ENCODE results near the gene S100A6. TPM values are rescaled to one million over a fixed set of nuclear protein-coding genes. Genes with fewer than 3 reads are reported as not detected.
"Not testable (repeated sequence)": the region's sequence is repeated elsewhere in the genome, so short reads cannot be mapped to it uniquely, and the experiment has no call there.

S100A6 gene
- total RNA-seq, 1 experiment from 2014 or later = 106 TPM

DNA sequence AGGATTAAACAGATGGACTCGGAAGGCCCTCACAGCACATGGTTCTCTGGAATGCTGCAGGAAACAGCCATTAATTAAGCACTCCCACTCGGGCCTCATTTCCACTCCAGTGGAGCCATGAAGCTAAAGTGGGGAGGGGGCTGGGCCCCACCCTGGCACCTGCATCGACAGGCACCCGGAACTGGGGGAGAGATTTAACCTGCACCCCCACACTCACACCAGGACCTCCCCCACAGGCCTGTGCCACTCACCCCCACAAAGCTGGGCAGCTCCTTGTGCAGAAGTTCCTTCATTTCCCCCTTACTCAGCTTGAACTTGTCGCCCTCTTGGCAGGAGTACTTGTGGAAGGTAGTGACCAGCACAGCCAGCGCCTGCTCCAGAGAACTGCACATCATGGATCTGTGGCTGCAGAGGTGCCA is 27.7 kb upstream of the S100A6 start:
- Histone ChIP-seq H3K4me1 (ENCODE audit: insufficient read depth, low read length, poor library complexity, severe bottlenecking) (peaks cover 30% of the 10 kb centered on the region), H3K9me3 (ENCODE audit: low read depth, low read length, poor library complexity, severe bottlenecking) (no peaks in the 10 kb centered on the region), H3K27me3 (replicated peaks; ENCODE audit: insufficient read depth, low read depth, low read length, poor library complexity) (no peaks in the 10 kb centered on the region), H3K4me3 (ENCODE audit: low read depth, low read length, poor library complexity, severe bottlenecking) (no peak overlapping the region), H3K27ac (ENCODE audit: low read depth, low read length, poor library complexity, severe bottlenecking) (no peak overlapping the region), H3K36me3 (ENCODE audit: insufficient read depth, low read length, poor library complexity, severe bottlenecking) (no peaks in the 10 kb centered on the region)
- intact Hi-C loops (cut with micrococcal nuclease; ENCODE audit: unreplicated experiment) = no loop called here
- ChIA-PET CTCF (no interaction called here), POLR2A (ENCODE audit: low non-redundant PET) (no interaction called here)
- BruUV-seq (replicated peaks) = no TSS peak
- TF ChIP-seq EZH2 (IDR thresholded peaks at IDR 0.05; ENCODE audit: borderline replicate concordance, low read depth, low read length, poor library complexity, severe bottlenecking) = no peak
- TF ChIP-seq, protein P1, sequence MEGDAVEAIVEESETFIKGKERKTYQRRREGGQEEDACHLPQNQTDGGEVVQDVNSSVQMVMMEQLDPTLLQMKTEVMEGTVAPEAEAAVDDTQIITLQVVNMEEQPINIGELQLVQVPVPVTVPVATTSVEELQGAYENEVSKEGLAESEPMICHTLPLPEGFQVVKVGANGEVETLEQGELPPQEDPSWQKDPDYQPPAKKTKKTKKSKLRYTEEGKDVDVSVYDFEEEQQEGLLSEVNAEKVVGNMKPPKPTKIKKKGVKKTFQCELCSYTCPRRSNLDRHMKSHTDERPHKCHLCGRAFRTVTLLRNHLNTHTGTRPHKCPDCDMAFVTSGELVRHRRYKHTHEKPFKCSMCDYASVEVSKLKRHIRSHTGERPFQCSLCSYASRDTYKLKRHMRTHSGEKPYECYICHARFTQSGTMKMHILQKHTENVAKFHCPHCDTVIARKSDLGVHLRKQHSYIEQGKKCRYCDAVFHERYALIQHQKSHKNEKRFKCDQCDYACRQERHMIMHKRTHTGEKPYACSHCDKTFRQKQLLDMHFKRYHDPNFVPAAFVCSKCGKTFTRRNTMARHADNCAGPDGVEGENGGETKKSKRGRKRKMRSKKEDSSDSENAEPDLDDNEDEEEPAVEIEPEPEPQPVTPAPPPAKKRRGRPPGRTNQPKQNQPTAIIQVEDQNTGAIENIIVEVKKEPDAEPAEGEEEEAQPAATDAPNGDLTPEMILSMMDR (conservative IDR thresholded peaks at IDR 0.05; ENCODE audit: low read depth, low read length) = no peak
- DNase-seq (ENCODE audit: low spot score) = no peak

DNA sequence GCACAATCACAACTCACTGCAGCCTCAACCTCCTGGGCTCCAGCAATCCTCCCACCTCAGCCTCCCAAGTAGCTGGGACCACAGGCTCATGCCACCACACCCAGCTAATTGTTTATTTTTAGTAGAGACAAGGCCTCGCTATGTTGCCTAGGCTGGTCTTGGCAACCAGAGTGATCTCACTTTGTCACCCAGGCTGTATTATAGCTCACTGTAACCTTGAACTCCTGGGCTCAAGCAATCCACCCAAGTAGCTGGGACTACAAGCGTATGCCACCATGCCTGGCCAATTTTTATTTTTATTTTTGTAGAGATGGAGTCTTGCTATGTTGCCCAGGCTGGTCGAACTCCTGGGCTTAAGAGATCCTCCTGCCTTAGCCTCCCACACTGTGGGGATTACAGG is 26.2 kb upstream of the S100A6 start:
- POLR2A ChIA-PET (ENCODE audit: low non-redundant PET); BruUV-seq (replicated peaks); H3K27me3 ChIP-seq (replicated peaks; ENCODE audit: insufficient read depth, low read depth, low read length, poor library complexity): not testable (repeated sequence)

DNA sequence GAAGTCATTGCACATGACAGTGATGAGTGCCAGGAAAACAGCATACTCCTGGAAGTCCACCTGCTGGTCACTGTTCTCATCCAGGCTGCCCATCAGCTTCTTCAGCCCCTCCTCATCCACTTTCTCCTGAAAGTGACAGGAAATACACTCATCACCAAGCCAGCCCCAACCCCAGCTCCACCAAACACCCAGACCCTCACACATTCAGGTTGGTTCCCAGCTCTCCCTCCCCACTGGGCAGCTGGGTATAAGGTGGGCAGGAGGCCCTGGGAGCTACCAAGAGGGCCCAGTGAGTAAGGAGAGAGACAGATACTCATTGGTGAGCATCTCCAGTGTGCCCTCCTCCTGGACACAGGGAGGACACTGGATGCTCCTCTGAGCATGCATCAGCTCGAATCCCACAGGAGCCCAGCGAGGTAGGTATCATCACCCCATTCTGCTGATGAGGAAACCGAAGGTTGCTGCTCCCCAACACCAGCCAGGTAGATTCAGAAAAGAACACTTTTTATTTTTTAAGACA is 25.7 kb upstream of the S100A6 start:
- intact Hi-C loops (cut with micrococcal nuclease; ENCODE audit: unreplicated experiment) = no loop called here
- Histone ChIP-seq H3K4me1 (ENCODE audit: insufficient read depth, low read length, poor library complexity, severe bottlenecking) (peaks cover 15% of the 10 kb centered on the region), H3K27ac (ENCODE audit: low read depth, low read length, poor library complexity, severe bottlenecking) (no peak overlapping the region), H3K27me3 (replicated peaks; ENCODE audit: insufficient read depth, low read depth, low read length, poor library complexity) (no peaks in the 10 kb centered on the region), H3K4me3 (ENCODE audit: low read depth, low read length, poor library complexity, severe bottlenecking) (no peak overlapping the region), H3K36me3 (ENCODE audit: insufficient read depth, low read length, poor library complexity, severe bottlenecking) (no peaks in the 10 kb centered on the region), H3K9me3 (ENCODE audit: low read depth, low read length, poor library complexity, severe bottlenecking) (no peaks in the 10 kb centered on the region)
- DNase-seq (ENCODE audit: low spot score) = no peak
- BruUV-seq (replicated peaks) = no TSS peak
- ChIA-PET POLR2A (ENCODE audit: low non-redundant PET) (no interaction called here), CTCF (no interaction called here)
- TF ChIP-seq, protein P1 (conservative IDR thresholded peaks at IDR 0.05; ENCODE audit: low read depth, low read length) = no peak
- TF ChIP-seq EZH2 (IDR thresholded peaks at IDR 0.05; ENCODE audit: borderline replicate concordance, low read depth, low read length, poor library complexity, severe bottlenecking) = no peak

More for the DNA sequence above, 26.2 kb upstream of the S100A6 start:
- DNase-seq (ENCODE audit: low spot score); H3K36me3 ChIP-seq (ENCODE audit: insufficient read depth, low read length, poor library complexity, severe bottlenecking); H3K27ac ChIP-seq (ENCODE audit: low read depth, low read length, poor library complexity, severe bottlenecking); H3K4me3 ChIP-seq (ENCODE audit: low read depth, low read length, poor library complexity, severe bottlenecking); intact Hi-C loops (cut with micrococcal nuclease; ENCODE audit: unreplicated experiment); H3K9me3 ChIP-seq (ENCODE audit: low read depth, low read length, poor library complexity, severe bottlenecking); CTCF ChIA-PET: not testable (repeated sequence)
- H3K4me1 ChIP-seq (ENCODE audit: insufficient read depth, low read length, poor library complexity, severe bottlenecking) = peaks cover 20% of the 10 kb centered on the region

DNA sequence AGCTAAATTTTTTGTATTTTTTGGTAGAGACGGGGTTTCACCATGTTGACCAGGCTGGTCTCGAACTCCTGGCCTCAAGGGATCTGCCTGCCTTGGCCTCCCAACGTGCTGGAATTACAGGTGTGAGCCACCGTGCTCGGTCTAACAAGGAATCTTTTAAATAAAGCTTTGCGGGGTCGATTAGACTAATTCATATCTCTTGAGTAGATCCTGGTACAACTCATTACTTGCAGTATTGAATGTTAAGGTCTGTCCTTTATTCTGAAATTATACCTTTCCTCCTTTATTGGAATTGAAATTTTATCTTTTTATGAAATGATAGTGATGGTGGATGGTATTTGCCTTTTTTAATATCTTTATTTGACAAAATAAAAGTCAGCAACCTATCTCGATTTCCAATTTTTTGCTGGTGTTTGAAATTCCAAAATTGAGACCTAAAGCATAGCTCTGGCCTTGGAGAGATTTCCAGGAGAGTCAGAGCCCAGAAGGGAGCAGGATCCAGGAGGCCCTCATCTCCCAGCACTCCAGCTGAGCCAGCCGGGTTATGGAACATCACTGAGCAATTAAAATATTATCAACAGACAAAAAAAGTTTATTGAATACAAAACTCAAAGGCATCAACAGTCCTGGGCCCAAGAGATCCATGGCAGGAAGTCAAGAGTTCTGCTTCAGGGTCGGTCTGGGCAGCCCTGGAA is 25.1 kb upstream of the S100A6 start:
- TF ChIP-seq, protein P1 (conservative IDR thresholded peaks at IDR 0.05; ENCODE audit: low read depth, low read length) = no peak
- TF ChIP-seq EZH2 (IDR thresholded peaks at IDR 0.05; ENCODE audit: borderline replicate concordance, low read depth, low read length, poor library complexity, severe bottlenecking) = no peak
- no TSS peak for BruUV-seq (replicated peaks)
- CTCF ChIA-PET = no interaction called here
- intact Hi-C loops (cut with micrococcal nuclease; ENCODE audit: unreplicated experiment) = no loop called here
- no peak overlapping the region for H3K27ac ChIP-seq (ENCODE audit: low read depth, low read length, poor library complexity, severe bottlenecking)
- H3K27me3 ChIP-seq (replicated peaks; ENCODE audit: insufficient read depth, low read depth, low read length, poor library complexity) = no peaks in the 10 kb centered on the region
- H3K9me3 ChIP-seq (ENCODE audit: low read depth, low read length, poor library complexity, severe bottlenecking) = no peaks in the 10 kb centered on the region
- POLR2A ChIA-PET (ENCODE audit: low non-redundant PET) = no interaction called here
- H3K4me1 ChIP-seq (ENCODE audit: insufficient read depth, low read length, poor library complexity, severe bottlenecking) = peaks cover 10% of the 10 kb centered on the region
- no peaks in the 10 kb centered on the region for H3K36me3 ChIP-seq (ENCODE audit: insufficient read depth, low read length, poor library complexity, severe bottlenecking)
- no peak overlapping the region for H3K4me3 ChIP-seq (ENCODE audit: low read depth, low read length, poor library complexity, severe bottlenecking)
- DNase-seq (ENCODE audit: low spot score) = no peak
